Omental fat pad (tissue), 4 donors: ENCODE measurements around the gene COP1. TPM values are rescaled to one million over a fixed set of nuclear protein-coding genes. Genes with fewer than 3 reads are reported as not detected.

Experiments
- ATAC-seq: fragments of 150-250 bp; one replicate; pipeline ENCODE4 v1.9.1; 2016; ENCODE audit warnings: mild to moderate bottlenecking, moderate library complexity; ENCODE audit not compliant: low FRiP score
- DNase-seq: peaks from one replicate; pipeline ENCODE4 v3.0.0-alpha.2; 2019; ENCODE audit warnings: low spot score
- CTCF ChIP-seq, 3 donors: fragments of 450-650 bp; IDR thresholded peaks; one replicate each; pipeline ENCODE4 v1.5.1; 2016 to 2017; ENCODE audit warnings: antibody characterized with exemption in 3 of 3, mild to moderate bottlenecking in 3 of 3, moderate library complexity in 2 of 3
- total RNA-seq, 4 donors: library from RNA; depleted of rRNA; stranded (reverse); fragments of >200 nt; gene quantifications; one replicate each; pipeline ENCODE4 v1.1.0, GENCODE V29; 2016

Gene COP1
- total RNA-seq, 4 donors from 2014 or later: 43.6 to 83.7 (median 50.6) TPM

DNA sequence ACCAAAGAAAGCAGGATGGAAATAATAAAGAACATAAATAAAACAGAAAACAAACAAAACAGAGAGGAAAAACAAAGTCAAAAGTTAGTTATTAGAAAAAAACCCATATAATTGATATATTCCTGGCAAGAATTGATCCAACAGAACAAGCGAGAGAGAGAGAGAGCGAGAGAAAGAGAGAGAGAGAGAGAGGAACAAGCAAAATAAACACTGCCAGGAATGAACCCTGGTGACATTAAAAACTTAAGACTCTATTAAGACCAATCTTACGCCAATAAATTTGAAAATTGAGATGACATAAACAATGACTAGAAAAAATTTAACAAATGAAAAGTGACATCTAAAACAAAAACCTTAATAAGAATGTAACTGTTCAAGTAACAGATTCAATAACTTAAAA, 64.1 kb downstream of the COP1 start:
- no peak for TF ChIP-seq CTCF (IDR thresholded peaks at IDR 0.05)
- no peak for DNase-seq
- no peak for ATAC-seq

- DNase-seq (no peak), ATAC-seq (no peak)
- no peak for TF ChIP-seq CTCF (IDR thresholded peaks at IDR 0.05)
Measured at GRCh38 chr1:176141449-176141848, 65.6 kb downstream of the COP1 start.

GRCh38 chr1:176136891-176137290, 70.2 kb downstream of the COP1 start:
- DNase-seq (no peak), ATAC-seq (no peak)
- TF ChIP-seq CTCF (IDR thresholded peaks at IDR 0.05): no peak

DNA sequence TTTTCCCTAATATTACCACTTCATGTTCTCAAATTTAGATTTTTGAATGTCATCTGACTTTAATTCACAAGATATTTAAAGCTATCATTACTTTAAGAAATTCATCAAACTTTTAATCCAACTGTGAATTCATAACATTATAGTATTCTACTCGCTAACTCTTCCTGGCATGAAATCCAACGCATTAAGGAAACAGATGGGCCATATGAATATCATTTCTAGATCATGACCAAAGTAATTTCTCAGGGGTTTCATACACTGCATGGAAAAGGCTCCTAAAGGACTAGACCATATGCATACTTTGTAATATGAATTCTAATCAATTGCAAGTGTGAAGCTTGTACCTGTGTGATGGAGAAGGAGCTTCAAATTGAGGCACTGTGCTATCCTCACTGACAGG, 72.4 kb downstream of the COP1 start:
- no peak for DNase-seq
- no peak for TF ChIP-seq CTCF (IDR thresholded peaks at IDR 0.05)
- ATAC-seq: no peak

DNA sequence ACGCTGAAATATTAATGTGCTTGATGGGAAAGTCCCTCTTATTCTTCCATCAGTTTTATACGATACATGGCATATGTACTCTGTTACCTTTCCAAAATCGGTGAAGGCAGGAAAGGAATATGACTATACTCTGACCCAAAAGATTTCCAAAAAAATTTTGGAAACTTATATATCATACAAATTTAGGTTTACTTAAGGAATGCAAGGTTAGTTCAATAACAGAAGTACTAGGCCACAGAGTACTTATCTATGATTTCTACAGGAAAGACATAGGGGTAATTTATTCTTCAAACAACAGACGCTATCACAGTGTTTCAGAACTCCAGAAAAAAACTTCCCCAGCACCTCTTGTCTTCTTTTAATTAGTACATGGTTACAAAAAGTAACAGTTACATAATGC, 84.8 kb downstream of the COP1 start:
- DNase-seq (no peak), ATAC-seq (no peak)
- TF ChIP-seq CTCF (IDR thresholded peaks at IDR 0.05): no peak

DNA sequence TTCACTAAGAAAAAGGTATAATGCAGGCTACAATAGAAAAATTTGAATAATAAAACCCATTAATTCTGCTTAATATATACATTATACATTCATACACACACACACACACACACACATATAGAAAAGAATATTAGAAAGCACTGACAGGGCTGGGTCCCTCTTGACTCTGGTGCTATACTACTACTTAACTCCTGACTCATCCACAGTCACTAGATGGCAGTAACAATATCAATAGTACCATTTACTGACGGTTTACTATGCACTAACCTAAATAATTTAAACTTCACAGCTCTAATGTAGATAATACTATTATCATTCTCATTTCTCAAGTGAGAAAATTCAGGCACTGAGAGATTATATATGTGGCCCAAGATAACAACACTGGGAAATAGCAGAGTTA, 87.5 kb downstream of the COP1 start:
- no peak for TF ChIP-seq CTCF (IDR thresholded peaks at IDR 0.05)
- no peak for DNase-seq
- no peak for ATAC-seq

DNA sequence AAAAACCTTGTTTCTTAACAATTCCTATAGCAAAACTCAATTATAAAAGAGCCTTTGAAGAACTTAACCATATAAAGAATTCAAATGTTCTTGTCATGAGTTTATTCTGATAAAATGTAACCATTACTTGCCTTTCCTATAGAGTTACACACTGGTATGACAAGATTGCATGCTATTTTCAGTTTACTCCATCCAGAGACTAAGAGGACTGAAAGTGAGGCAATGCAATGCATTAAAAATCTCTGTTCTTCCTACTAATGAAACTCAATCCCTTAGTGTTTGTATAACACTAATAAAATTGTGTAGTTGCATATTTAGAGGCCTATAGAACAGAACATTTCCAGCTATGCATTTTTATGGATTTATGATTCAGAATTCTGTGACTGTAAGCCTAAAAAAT, 88.1 kb downstream of the COP1 start:
- TF ChIP-seq CTCF (IDR thresholded peaks at IDR 0.05): no peak
- ATAC-seq: no peak
- no peak for DNase-seq
